ENCODE data around the gene CUX1.

DNA sequence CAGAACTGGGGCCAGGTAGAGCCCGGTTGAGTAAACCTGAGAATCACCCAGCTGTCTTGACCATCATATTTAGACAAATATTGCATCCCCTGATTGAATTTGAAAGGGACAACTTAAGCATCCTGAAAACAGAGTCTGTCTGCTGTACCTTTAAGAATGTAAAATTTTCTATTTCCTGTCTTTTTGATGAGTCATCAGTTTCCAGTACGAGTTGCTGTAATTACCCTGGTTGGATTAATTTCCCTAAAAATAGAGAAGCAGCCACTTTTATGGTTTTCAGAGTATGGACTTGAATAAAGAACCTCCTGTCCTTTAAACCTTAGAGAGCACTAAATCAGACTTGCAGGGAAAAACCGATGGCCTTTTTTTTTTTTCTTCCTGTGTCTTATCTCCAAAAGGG lies 304.6 kb downstream of the CUX1 start:
- TF ChIP-seq, protein P1, sequence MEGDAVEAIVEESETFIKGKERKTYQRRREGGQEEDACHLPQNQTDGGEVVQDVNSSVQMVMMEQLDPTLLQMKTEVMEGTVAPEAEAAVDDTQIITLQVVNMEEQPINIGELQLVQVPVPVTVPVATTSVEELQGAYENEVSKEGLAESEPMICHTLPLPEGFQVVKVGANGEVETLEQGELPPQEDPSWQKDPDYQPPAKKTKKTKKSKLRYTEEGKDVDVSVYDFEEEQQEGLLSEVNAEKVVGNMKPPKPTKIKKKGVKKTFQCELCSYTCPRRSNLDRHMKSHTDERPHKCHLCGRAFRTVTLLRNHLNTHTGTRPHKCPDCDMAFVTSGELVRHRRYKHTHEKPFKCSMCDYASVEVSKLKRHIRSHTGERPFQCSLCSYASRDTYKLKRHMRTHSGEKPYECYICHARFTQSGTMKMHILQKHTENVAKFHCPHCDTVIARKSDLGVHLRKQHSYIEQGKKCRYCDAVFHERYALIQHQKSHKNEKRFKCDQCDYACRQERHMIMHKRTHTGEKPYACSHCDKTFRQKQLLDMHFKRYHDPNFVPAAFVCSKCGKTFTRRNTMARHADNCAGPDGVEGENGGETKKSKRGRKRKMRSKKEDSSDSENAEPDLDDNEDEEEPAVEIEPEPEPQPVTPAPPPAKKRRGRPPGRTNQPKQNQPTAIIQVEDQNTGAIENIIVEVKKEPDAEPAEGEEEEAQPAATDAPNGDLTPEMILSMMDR (IDR thresholded peaks at IDR 0.05; ENCODE audit: low read length): no peak
- no peak for TF ChIP-seq EZH2phosphoT487 (IDR thresholded peaks at IDR 0.05; ENCODE audit: low read length)

Data from MM.1S (cell line).